ENCODE results near the gene MRPL27.

GRCh38 chr17:50371526-50371925 lies 1.5 kb downstream of the MRPL27 start:
- TF ChIP-seq CTCF (IDR thresholded peaks at IDR 0.05): no peak
- TF ChIP-seq POLR2AphosphoS5 (IDR thresholded peaks at IDR 0.05): no peak
- no peak for TF ChIP-seq EP300 (IDR thresholded peaks at IDR 0.05)

Measured in upper lobe of left lung (tissue), 4 donors.